CD4-positive, alpha-beta T cell treated with Interleukin-17A for 4 hours (primary cell): ENCODE results near the gene ARSB.
"Not testable (repeated sequence)": the region's sequence is repeated elsewhere in the genome, so short reads cannot be mapped to it uniquely, and the experiment has no call there.

Experiments used
- DNase-seq: peaks from one replicate; pipeline ENCODE4 v3.0.0-alpha.2; 2020; ENCODE audit warnings: mixed read lengths

The ARSB gene

GRCh38 chr5:78929833-78930232 is 55.3 kb downstream of the ARSB start:
- no peak for DNase-seq

GRCh38 chr5:78927657-78928282 is 57.3 kb downstream of the ARSB start:
- DNase-seq: no peak

GRCh38 chr5:78926252-78926651 is 58.9 kb downstream of the ARSB start:
- DNase-seq: no peak

DNA sequence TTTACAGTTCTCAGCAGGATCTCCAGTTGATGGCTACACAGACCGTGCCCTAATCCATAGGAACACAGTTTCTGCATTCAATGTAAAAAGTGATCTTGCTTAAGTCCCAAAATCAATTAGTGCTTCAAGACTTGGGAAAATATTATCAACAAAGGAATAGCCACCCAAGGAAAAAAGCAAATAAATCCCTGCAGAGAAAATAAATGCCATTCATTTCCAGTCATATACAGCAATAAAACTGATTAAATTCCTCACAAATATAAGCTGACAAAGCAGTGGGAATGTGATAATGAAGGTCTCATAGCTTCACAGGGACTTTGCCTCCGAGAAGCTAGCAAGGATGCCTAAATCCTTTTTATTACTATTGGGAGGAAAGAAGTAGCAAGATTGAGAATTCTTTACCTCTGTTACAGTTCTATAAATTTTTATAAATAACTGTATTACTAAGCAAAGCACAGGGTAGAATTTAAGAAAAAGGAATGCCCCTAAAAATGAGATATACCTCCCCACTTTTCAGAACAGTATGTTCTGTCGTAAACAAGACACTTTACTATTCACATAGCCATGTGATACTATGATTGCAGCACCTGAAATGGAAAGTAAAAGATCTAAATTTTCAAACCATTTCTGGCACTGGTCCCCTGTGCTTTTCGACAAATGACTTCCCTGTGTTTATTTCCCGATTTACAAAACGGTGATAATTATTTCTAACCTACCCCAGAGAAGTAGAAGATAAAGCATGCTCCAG is 59.8 kb downstream of the ARSB start:
- no peak for DNase-seq

DNA sequence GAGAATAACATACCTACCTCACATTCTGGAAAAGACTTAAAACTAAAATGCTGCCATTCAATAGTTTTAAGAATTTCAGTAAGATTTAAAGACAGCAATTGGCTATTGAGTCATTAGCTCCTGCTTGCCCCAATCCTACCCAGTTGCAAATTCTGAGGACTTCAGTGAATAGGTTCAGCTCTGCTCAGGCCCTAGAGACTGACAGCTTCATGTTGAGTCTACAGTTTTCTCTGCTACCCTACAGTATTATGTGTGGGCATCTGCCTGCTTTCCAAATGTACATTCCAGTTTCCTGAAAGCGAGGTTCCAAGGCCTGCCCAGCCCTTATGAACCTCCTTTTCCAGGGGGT is 61.5 kb downstream of the ARSB start:
- DNase-seq: no peak

GRCh38 chr5:78922879-78923621 is 62.1 kb downstream of the ARSB start:
- no peak for DNase-seq

GRCh38 chr5:78920604-78921003 is 64.5 kb downstream of the ARSB start:
- DNase-seq: no peak

DNA sequence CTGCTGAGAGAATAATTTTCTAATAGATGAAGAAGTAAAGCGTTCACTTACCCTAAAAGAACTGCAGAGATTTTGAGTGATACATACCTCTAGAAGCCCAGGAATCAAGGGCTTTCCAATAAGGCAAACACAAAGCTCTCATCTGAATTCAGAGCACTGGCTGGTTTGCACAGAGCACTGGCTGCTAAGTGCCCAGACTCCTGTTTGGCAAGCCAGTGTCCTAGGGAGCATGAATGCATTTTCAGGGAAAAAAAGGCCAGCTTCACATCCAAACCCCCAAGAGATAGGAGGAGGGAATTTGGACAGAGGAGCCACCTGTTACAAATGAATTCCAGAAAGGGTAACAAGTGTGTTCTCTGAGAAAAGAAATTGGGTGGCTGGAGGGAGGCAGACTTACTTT is 65.3 kb downstream of the ARSB start:
- DNase-seq: no peak

DNA sequence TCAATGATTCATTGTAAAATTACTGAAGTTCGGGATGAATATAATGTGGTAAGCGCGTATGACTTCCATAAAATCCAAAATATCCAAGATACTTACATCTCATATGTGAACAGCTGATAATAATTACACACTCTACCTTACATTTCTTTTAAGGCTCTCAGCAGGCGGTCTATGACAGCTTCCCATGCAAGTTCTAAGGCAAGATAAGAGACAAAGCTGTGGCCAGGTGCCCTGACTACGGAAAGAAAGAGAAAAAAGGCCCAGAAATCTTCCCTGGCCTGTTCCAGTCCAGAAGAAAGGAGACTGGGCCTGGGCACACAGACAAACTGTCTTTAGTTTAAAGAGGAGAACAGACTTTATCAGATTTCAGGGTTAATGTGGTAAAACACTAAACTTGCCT is 69.1 kb downstream of the ARSB start:
- DNase-seq: no peak

DNA sequence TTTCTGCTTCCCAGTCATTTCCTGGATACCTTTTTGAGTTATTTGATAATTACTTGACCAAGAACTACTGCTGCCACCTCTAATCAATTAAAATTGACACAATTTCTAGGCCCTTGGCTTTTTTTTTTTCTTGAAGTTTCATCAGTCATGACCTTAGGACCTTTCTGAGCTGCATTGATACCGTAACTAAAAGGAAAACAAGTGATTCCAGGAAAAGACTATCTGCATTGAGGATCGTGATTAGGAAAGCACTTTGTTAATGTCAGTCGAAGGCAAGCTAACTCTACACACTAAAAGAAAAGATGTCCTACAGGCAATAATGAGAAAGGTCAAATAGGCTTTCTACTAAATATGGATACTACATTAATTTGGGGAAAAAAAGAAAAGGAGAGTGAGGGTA is 69.9 kb downstream of the ARSB start:
- DNase-seq: no peak

DNA sequence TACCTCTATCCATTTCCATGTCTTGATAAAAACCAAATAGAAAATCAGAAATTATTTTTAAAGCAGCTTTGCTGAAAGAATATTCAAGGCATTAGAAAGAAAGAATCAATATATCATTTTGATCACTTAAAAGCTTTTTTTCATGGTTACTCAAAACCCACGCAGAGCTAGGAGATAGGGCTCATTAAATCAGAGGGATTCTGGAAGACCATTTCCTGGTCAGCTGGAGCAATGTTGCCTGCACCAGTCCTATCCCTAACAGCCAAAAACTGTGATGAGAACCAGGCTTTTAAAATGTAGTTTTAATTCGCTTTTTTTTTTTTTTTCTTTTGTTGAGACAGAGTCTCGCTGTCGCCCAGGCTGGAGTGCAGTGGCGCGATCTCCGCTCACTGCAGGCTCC is 72.3 kb downstream of the ARSB start:
- no peak for DNase-seq

- DNase-seq: no peak
Observed at GRCh38 chr5:78912085-78912771, 72.9 kb downstream of the ARSB start.

- not testable (repeated sequence) for DNase-seq
Observed at GRCh38 chr5:78909224-78909983, 75.7 kb downstream of the ARSB start.

DNA sequence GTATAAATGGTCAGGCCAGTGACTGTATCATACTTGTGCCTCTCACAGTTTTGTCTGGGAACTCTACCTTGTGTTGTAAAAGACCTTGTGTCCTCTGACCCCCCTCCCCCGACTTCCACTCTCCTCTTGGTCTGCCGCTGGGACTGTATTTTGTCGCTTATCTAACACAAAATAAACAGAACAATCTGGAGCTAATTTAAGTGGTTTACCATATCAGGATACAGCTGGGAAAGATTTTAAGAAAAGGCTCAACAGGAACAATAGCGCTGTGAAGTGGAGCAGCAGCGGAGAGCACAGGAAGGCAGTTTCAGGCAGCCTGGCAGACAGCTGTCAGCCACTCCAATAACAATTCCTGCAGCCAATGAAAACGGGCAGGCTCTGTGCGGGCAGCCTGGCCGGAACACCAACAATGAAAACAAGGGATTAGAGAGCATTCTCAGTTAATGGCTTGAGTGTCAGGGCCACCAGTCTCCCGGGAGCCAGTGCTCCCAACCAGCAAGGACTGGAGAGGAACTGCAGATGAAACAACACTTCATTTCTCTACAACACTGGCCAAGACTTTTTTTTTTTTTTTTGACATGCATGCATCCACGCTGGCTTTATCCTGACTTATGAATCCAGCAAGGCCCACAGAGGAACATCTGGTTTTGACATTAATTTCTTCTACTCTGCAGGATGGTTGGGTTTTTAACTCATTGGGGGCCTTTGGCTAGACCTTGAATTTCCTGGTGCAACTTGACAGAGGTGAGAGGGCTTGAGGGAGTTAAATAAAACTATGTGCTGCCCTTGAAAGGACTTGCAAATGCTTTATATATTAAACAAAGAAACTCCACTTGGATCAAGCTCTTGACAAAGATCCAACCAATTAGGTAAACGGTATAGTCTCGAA is 76.7 kb downstream of the ARSB start:
- DNase-seq: no peak

- no peak for DNase-seq
Observed at GRCh38 chr5:78907255-78907891, 77.7 kb downstream of the ARSB start.

DNA sequence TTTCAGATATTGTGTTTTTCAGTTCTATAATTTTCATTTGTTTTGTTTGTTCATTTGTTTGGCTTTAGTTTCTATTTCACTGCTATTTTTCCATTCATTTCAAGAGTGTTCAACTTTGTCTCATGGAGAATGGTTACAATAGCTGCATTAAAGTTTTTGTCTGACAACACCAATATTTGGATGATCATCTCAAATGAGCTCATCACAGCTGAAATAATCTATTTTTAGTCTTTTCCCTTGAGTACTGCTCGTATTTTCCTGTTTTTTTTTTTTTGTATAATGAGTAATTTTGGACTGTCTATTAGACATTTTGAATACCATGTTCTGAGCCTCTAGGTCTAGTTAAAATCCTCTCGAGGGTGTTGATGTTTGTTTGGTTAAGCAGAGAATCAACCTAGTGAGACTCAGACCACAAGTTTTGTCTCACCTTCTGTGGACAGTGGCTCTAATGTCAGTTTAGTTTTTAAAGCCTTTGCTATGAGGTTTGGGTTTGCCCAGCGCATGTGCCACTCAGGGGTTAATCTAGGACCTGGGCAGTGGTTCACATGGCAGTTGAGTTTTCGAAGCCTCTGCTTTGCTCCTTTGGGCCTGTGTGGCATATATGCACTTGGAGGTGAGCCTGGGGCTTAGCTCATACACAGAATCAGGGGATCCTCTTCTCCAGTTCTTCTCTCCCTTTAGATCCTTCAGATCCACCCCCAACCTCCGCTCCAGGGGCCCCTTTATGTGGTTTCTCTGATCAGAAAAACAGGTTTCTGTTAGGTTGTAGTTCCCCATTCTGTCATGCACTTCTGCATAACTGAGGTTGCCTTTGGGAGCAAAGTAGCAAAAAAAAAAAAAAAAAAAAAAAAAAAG is 79.8 kb downstream of the ARSB start:
- DNase-seq: no peak

DNA sequence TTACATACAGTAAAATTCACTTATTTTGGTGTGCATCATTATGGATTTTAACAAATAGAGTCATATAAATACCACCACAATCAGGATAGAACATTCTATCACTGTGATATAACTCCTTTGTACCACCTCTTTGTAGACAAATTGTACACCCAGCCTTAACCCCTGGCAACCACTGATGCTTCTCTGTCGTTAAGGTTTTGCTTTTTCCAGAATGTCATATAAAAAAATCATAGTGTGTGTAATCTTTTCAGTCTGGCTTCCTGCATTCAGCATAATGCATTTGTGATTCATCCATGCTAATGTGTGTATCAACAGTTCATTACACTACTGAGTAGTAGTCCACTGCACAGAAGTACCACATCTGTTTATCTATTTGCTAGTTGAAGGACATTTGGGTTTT is 81.2 kb downstream of the ARSB start:
- no peak for DNase-seq

- no peak for DNase-seq
Observed at GRCh38 chr5:78903353-78903752, 81.8 kb downstream of the ARSB start.

DNA sequence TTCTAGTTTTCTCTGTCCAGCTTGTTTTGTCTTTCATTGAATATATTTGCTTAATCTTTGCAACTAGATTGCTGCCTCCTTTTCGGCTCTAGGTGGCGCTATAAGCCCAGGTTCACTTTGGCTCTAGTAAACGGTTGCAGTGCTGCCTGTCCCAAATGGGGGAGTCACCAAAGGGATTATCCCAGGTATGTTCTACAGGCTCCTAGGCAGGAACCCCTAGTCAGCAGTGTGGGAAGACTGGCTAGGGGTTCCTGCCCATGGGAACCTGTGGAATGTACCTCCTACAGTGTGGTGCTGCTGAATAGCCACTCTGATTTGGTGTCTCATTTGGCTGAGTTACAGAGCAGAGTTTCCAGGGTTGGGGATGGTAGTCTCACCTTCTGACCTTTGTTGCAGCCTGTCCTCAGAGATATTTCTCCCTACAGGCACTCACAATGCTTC is 85.2 kb downstream of the ARSB start:
- DNase-seq: no peak

DNA sequence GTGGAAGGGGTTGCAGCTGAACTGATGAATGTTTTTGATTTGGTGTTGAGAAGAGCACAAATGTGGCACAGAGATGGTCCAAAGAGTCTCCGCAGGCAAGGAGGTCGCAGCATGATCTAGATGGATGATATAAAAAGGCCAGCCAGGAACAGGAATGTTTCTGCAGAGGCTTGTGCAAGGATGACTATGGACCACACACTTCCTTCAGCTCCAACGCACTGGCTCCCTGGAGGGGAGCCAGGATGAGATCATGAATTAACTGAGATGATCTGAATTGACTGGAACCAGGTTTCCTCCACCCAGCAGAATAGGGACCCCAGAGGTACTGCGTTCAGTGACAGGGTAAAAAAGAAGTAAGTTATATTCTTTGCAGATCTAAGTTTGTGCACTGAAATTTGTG is 89.0 kb downstream of the ARSB start:
- no peak for DNase-seq
